ENCODE data around the gene PDE9A.

- TF ChIP-seq POLR2A (IDR thresholded peaks at IDR 0.05) (no peak), CTCF (IDR thresholded peaks at IDR 0.05) (no peak)
These were observed 26.1 kb downstream of the PDE9A start for GRCh38 chr21:42679319-42680057.
